HL-60/S4 treated with phorbol 12-myristate 13-acetate at 8.2 ng/mL for 4 days and 3 days (cell line): ENCODE measurements around the gene PLA2G15.
"Not testable (repeated sequence)": the region's sequence is repeated elsewhere in the genome, so short reads cannot be mapped to it uniquely, and the experiment has no call there.

Source experiments
- in situ Hi-C: fragments of 300-500 bp; cut with MboI; formaldehyde crosslinking; loops from 2 replicates; pipeline ENCODE4 v1.15.0; 2022; ENCODE audit warnings: low sequenced_read_pairs

Gene PLA2G15

GRCh38 chr16:68275611-68276191, 30.5 kb downstream of the PLA2G15 start:
- in situ Hi-C loops = no loop called here

GRCh38 chr16:68276223-68276622, 31.1 kb downstream of the PLA2G15 start:
- in situ Hi-C loops = no loop called here

- in situ Hi-C loops = no loop called here
Measured at GRCh38 chr16:68279726-68280558, 34.8 kb downstream of the PLA2G15 start.

GRCh38 chr16:68281368-68282063, 36.3 kb downstream of the PLA2G15 start:
- in situ Hi-C loops = no loop called here

GRCh38 chr16:68282064-68282452, 36.9 kb downstream of the PLA2G15 start:
- in situ Hi-C loops = no loop called here

- in situ Hi-C loops = no loop called here
Measured at GRCh38 chr16:68283346-68283745, 38.2 kb downstream of the PLA2G15 start.

- in situ Hi-C loops = no loop called here
Measured at GRCh38 chr16:68283801-68284598, 38.8 kb downstream of the PLA2G15 start.

GRCh38 chr16:68284847-68285246, 39.7 kb downstream of the PLA2G15 start:
- in situ Hi-C loops = no loop called here

GRCh38 chr16:68285683-68286082, 40.5 kb downstream of the PLA2G15 start:
- in situ Hi-C loops = no loop called here

- in situ Hi-C loops = no loop called here
Measured at GRCh38 chr16:68286153-68287074, 41.2 kb downstream of the PLA2G15 start.

- in situ Hi-C loops = no loop called here
Measured at GRCh38 chr16:68287276-68288251, 42.4 kb downstream of the PLA2G15 start.

GRCh38 chr16:68288252-68288650, 43.1 kb downstream of the PLA2G15 start:
- in situ Hi-C loops = no loop called here

- in situ Hi-C loops = not testable (repeated sequence)
Measured at GRCh38 chr16:68288796-68289195, 43.6 kb downstream of the PLA2G15 start.

- in situ Hi-C loops = no loop called here
Measured at GRCh38 chr16:68289202-68289601, 44.0 kb downstream of the PLA2G15 start.

GRCh38 chr16:68289621-68290329, 44.6 kb downstream of the PLA2G15 start:
- in situ Hi-C loops = no loop called here

GRCh38 chr16:68290450-68290849, 45.3 kb downstream of the PLA2G15 start:
- in situ Hi-C loops = no loop called here

- in situ Hi-C loops = no loop called here
Measured at GRCh38 chr16:68291227-68291626, 46.1 kb downstream of the PLA2G15 start.

GRCh38 chr16:68292425-68292824, 47.3 kb downstream of the PLA2G15 start:
- in situ Hi-C loops = no loop called here
